GM12872 (cell line): ENCODE data around the gene KRT7.

Experiments used
- CTCF ChIP-seq: IDR thresholded peaks from 3 replicates; pipeline ENCODE4 v1.5.1; 2011; ENCODE audit warnings: low read depth, mild to moderate bottlenecking, low read length, moderate library complexity; ENCODE audit not compliant: insufficient read depth

Gene KRT7

DNA sequence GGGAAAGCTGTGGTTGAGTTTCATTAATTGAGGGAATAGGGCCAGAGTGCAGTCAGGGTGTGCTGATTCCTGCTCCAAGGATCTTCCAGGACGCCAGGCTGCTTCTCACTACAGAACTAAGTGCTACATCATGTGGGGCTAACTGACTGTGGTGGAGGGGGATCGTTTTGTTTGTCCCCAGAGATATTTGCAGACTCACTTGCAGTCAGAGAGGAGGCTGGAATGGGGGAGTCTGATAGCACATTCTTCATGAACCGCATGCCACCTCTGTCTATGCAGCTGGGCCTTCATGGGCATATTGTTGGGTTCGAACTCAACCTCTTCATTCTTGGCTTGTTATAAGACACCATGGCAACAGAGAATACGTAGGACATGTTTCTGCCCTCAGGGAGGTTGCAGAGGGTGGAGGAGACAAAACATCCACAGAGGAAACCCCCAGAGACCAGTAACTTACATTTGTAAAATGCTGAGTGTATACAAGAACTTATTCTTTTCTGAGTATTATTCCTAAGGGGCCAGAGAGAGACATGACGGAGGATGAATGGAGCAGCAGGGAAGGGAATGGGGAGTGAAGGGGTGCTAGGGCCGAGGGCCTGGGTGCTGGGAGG lies 13.0 kb downstream of the KRT7 start:
- TF ChIP-seq CTCF, result no peak

- no peak for TF ChIP-seq CTCF
These were observed 13.9 kb downstream of the KRT7 start for GRCh38 chr12:52246720-52247621.

DNA sequence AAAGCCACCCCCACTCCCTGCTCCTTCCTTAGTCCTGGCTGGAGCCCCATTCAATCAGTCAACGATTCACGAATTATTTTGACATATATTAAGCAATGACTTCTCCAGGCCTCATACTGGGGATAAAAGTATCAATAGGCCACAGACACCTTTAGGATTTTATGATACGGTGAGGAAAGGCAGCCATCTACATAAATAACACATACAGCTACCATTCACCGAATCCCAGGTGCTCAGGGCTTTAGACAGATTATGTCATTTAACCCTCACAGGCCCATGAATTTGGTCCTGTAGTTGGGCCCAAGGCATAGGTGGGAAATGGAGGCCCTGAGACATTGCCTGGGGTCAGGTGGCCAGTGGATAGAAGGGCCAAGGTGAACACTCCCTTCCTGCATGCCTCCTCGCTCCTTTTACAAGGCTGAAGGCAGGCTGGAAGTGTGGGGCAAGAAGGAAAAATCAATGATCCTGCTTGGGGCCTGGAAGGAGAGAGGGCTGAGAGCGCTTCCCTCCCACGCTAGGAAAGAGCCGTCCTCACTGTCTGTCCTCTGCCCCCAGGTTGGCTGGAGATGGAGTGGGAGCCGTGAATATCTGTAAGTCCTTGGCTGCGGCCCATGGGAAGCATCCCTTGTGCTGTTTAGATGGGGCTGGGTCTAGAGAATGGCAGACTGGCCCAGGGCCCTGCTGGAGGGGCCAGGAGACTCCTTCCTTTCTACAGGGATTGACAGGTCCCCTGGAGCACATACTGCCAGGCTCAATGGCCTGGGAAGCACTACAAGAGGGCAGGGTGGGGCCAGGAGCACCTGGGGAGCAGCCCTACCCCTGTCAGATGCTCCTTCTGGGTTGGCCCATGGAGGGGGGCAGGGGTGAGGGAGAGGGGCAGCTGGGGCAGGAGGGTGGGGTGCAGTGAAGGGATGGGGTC lies 14.8 kb downstream of the KRT7 start:
- TF ChIP-seq CTCF, result no peak

- no peak for TF ChIP-seq CTCF
These were observed 15.8 kb downstream of the KRT7 start for GRCh38 chr12:52248541-52249461.

DNA sequence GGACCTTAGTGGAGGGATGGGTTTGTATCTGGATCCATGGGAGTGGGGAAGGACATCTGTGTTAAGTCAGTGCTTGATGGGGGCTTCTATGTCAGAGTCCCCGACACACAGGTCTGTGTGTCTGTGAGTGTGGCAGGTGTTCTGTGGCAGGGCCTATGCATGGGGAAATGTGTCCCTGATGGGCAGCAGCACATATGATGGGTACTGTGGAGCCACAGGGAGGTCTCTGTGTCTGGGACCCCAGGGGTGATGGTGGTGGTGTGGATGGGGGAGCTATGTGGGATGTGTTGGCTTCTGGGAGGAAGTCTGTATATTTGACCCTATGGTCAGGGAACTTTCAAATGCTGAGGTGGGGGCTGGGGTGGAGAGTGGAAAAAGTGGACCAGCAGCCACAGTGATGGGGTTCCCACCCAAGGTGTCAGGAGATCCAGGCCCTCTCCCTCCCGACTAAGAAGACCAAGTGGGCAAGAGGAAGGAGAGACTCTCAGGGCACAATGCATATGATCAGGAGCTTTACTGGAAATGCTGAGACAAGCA lies 16.5 kb downstream of the KRT7 start:
- no peak for TF ChIP-seq CTCF

GRCh38 chr12:52250048-52250990 lies 17.3 kb downstream of the KRT7 start:
- TF ChIP-seq CTCF, result no peak
